ENCODE results near the gene SREBF1. TPM values are rescaled to one million over a fixed set of nuclear protein-coding genes. Genes with fewer than 3 reads are reported as not detected.
A peak's percentile ranks its signal among the peaks of the same experiment; 100 is the strongest.

SREBF1 gene
- 10 to 100 TPM in 1 of 6 donors, 1 to 10 TPM in 5; 4.8 to 10.0 (median 5.4) TPM for polyA plus RNA-seq (ENCODE audit: low read depth in 6 of 6)

- no peaks in the 10 kb centered on the region for H3K36me3 Mint-ChIP-seq
- peak within 1 kb of the TSS; percentile 85 to 97 (median 92) for H3K4me3 Mint-ChIP-seq
- no peaks in the 10 kb centered on the region for H3K27me3 Mint-ChIP-seq
- ATAC-seq (ENCODE audit: low read depth in 2 of 2), result peak; percentile 34 to 35
- H3K27ac Mint-ChIP-seq, result peak within 1 kb of the TSS; percentile 98 to 100 (median 100)
- no peaks in the 10 kb centered on the region for H3K9me3 Mint-ChIP-seq
- DNase-seq, result peak; percentile 60
- peaks cover 41 to 72% (median 69%) of the 10 kb centered on the region in 3 donors for H3K4me1 Mint-ChIP-seq
These were observed at the start of gene SREBF1 for GRCh38 chr17:17836818-17837379. SREBF1 (minus strand) TSS chr17:17836986; CDS start chr17:17836817, 169 bp downstream.

GRCh38 chr17:17886226-17886625 lies 49.4 kb upstream of the SREBF1 start:
- Mint-ChIP-seq H3K9me3 (no peaks in the 10 kb centered on the region), H3K36me3 (peaks cover 2 to 11% of the 10 kb centered on the region in 2 donors), H3K4me1 (peaks cover 0 to 13% (median 4%) of the 10 kb centered on the region in 3 donors), H3K27ac (no peak overlapping the region), H3K4me3 (no peak overlapping the region), H3K27me3 (no peaks in the 10 kb centered on the region)
- DNase-seq (no peak), ATAC-seq (ENCODE audit: low read depth in 2 of 2) (no peak)

GRCh38 chr17:17884391-17885357 lies 47.9 kb upstream of the SREBF1 start:
- peak overlapping the region in 1 of 6 donors; percentile 60 for H3K27ac Mint-ChIP-seq
- H3K4me3 Mint-ChIP-seq, result no peak overlapping the region
- no peaks in the 10 kb centered on the region for H3K9me3 Mint-ChIP-seq
- H3K4me1 Mint-ChIP-seq, result peaks cover 0 to under 1% (median 0%) of the 10 kb centered on the region in 3 donors
- H3K27me3 Mint-ChIP-seq, result no peaks in the 10 kb centered on the region
- peaks cover 7 to 11% of the 10 kb centered on the region in 2 donors for H3K36me3 Mint-ChIP-seq
- DNase-seq (no peak), ATAC-seq (ENCODE audit: low read depth in 2 of 2) (no peak)

GRCh38 chr17:17883801-17884200 lies 47.0 kb upstream of the SREBF1 start:
- H3K4me1 Mint-ChIP-seq, result no peaks in the 10 kb centered on the region
- H3K4me3 Mint-ChIP-seq, result no peak overlapping the region
- H3K36me3 Mint-ChIP-seq, result peaks cover 7 to 11% of the 10 kb centered on the region in 2 donors
- no peaks in the 10 kb centered on the region for H3K27me3 Mint-ChIP-seq
- ATAC-seq (ENCODE audit: low read depth in 2 of 2), result no peak
- no peak overlapping the region for H3K27ac Mint-ChIP-seq
- no peak for DNase-seq
- no peaks in the 10 kb centered on the region for H3K9me3 Mint-ChIP-seq

GRCh38 chr17:17882082-17882581 lies 45.3 kb upstream of the SREBF1 start:
- Mint-ChIP-seq H3K4me3 (no peak overlapping the region), H3K27ac (no peak overlapping the region), H3K4me1 (no peaks in the 10 kb centered on the region), H3K36me3 (peaks cover 9 to 11% of the 10 kb centered on the region in 2 donors), H3K27me3 (no peaks in the 10 kb centered on the region), H3K9me3 (no peaks in the 10 kb centered on the region)
- DNase-seq, result no peak
- no peak for ATAC-seq (ENCODE audit: low read depth in 2 of 2)

GRCh38 chr17:17880577-17881196 lies 43.9 kb upstream of the SREBF1 start:
- Mint-ChIP-seq H3K27me3 (no peaks in the 10 kb centered on the region), H3K27ac (no peak overlapping the region), H3K36me3 (peaks cover 22 to 23% of the 10 kb centered on the region in 2 donors), H3K4me3 (no peak overlapping the region), H3K9me3 (no peaks in the 10 kb centered on the region), H3K4me1 (no peaks in the 10 kb centered on the region)
- no peak for ATAC-seq (ENCODE audit: low read depth in 2 of 2)
- no peak for DNase-seq

GRCh38 chr17:17877529-17878358 lies 41.0 kb upstream of the SREBF1 start:
- no peak for DNase-seq
- H3K4me3 Mint-ChIP-seq, result no peak overlapping the region
- ATAC-seq (ENCODE audit: low read depth in 2 of 2), result no peak
- no peak overlapping the region for H3K27ac Mint-ChIP-seq
- peaks cover 19 to 28% of the 10 kb centered on the region in 2 donors for H3K36me3 Mint-ChIP-seq
- H3K9me3 Mint-ChIP-seq, result no peaks in the 10 kb centered on the region
- H3K4me1 Mint-ChIP-seq, result no peaks in the 10 kb centered on the region
- no peaks in the 10 kb centered on the region for H3K27me3 Mint-ChIP-seq

GRCh38 chr17:17876959-17877528 lies 40.3 kb upstream of the SREBF1 start:
- no peak overlapping the region for H3K4me3 Mint-ChIP-seq
- DNase-seq (no peak), ATAC-seq (ENCODE audit: low read depth in 2 of 2) (no peak)
- no peak overlapping the region for H3K27ac Mint-ChIP-seq
- H3K27me3 Mint-ChIP-seq, result no peaks in the 10 kb centered on the region
- H3K4me1 Mint-ChIP-seq, result no peaks in the 10 kb centered on the region
- H3K36me3 Mint-ChIP-seq, result peaks cover 20 to 28% of the 10 kb centered on the region in 2 donors
- H3K9me3 Mint-ChIP-seq, result no peaks in the 10 kb centered on the region

GRCh38 chr17:17874478-17874877 lies 37.7 kb upstream of the SREBF1 start:
- no peaks in the 10 kb centered on the region for H3K27me3 Mint-ChIP-seq
- H3K36me3 Mint-ChIP-seq, result peaks cover 20 to 21% of the 10 kb centered on the region in 2 donors
- no peak for ATAC-seq (ENCODE audit: low read depth in 2 of 2)
- H3K27ac Mint-ChIP-seq, result no peak overlapping the region
- no peak overlapping the region for H3K4me3 Mint-ChIP-seq
- H3K9me3 Mint-ChIP-seq, result no peaks in the 10 kb centered on the region
- no peak for DNase-seq
- no peaks in the 10 kb centered on the region for H3K4me1 Mint-ChIP-seq

- Mint-ChIP-seq H3K27me3 (no peaks in the 10 kb centered on the region), H3K4me3 (no peak overlapping the region), H3K4me1 (no peaks in the 10 kb centered on the region), H3K36me3 (peaks cover 20 to 21% of the 10 kb centered on the region in 2 donors), H3K27ac (peak overlapping the region in 1 of 6 donors; percentile 38), H3K9me3 (no peaks in the 10 kb centered on the region)
- no peak for DNase-seq
- ATAC-seq (ENCODE audit: low read depth in 2 of 2), result no peak
These were observed 36.7 kb upstream of the SREBF1 start for GRCh38 chr17:17873450-17873991.

GRCh38 chr17:17872547-17873345 lies 36.0 kb upstream of the SREBF1 start:
- DNase-seq, result no peak
- Mint-ChIP-seq H3K27ac (peak overlapping the region in 1 of 6 donors; percentile 56), H3K4me3 (no peak overlapping the region), H3K36me3 (peaks cover 20 to 21% of the 10 kb centered on the region in 2 donors), H3K9me3 (no peaks in the 10 kb centered on the region), H3K4me1 (no peaks in the 10 kb centered on the region), H3K27me3 (no peaks in the 10 kb centered on the region)
- ATAC-seq (ENCODE audit: low read depth in 2 of 2), result no peak

GRCh38 chr17:17871913-17872312 lies 35.1 kb upstream of the SREBF1 start:
- Mint-ChIP-seq H3K36me3 (peaks cover 17 to 20% of the 10 kb centered on the region in 2 donors), H3K4me3 (no peak overlapping the region), H3K27me3 (no peaks in the 10 kb centered on the region), H3K9me3 (no peaks in the 10 kb centered on the region), H3K4me1 (no peaks in the 10 kb centered on the region), H3K27ac (no peak overlapping the region)
- ATAC-seq (ENCODE audit: low read depth in 2 of 2), result no peak
- DNase-seq, result no peak

All from naive B cell (primary cell).